Prostate gland (tissue), 2 donors: Measurements from ENCODE around the gene UBASH3B.

Experiments
- CTCF ChIP-seq, 4 experiments: fragments of 200-600 bp in 2 of 4; fragments of 450-650 bp in 2 of 4; sonication (generic) in 2 of 4; IDR thresholded peaks; 1 replicate in 3 of 4; 2 replicates in 1 of 4; pipeline ENCODE4 v1.5.1; 2016 to 2019; ENCODE audit warnings: antibody characterized with exemption in 4 of 4, mild to moderate bottlenecking in 2 of 4, moderate library complexity in 2 of 4
- POLR2A ChIP-seq: fragments of 450-650 bp; IDR thresholded peaks from one replicate; pipeline ENCODE4 v1.6.1; 2016; ENCODE audit warnings: antibody characterized with exemption, mild to moderate bottlenecking

GRCh38 chr11:122778148-122778547, 122.6 kb downstream of the UBASH3B start:
- no peak for TF ChIP-seq POLR2A
- TF ChIP-seq CTCF (IDR thresholded peaks at IDR 0.05), result no peak
